Calu3 (cell line): ENCODE results near the gene AVPI1. TPM values are rescaled to one million over a fixed set of nuclear protein-coding genes. Genes with fewer than 3 reads are reported as not detected.
A peak's percentile ranks its signal among the peaks of the same experiment; 100 is the strongest.

Experiments
- BruUV-seq: library from RNA; stranded (reverse); fragments of 400-500 nt; replicated peaks from 2 replicates; lab custom pipeline; 2021; lab: Mats Ljungman, UMichigan
- CTCF ChIA-PET: fragments of 300-600 bp; sonication (Branson Sonifier 250); formaldehyde crosslinking; loops from one replicate; lab custom pipeline; 2022; ENCODE audit warnings: antibody characterized with exemption; lab: Charles Lee
- DNase-seq: peaks from one replicate; pipeline ENCODE4 v3.0.0; 2022
- H3K27ac Mint-ChIP-seq: one replicate; pipeline ENCODE4 v1.8.0; 2022; ENCODE audit warnings: mixed read lengths; ENCODE audit not compliant: unreplicated experiment
- H3K27me3 Mint-ChIP-seq: one replicate; pipeline ENCODE4 v1.8.0; 2022; ENCODE audit warnings: mixed read lengths; ENCODE audit not compliant: unreplicated experiment
- H3K36me3 Mint-ChIP-seq: one replicate; pipeline ENCODE4 v1.8.0; 2022; ENCODE audit warnings: mild to moderate bottlenecking, moderate library complexity, mixed read lengths; ENCODE audit not compliant: insufficient read depth, unreplicated experiment
- H3K4me1 Mint-ChIP-seq: one replicate; pipeline ENCODE4 v1.8.0; 2022; ENCODE audit warnings: mild to moderate bottlenecking, low read depth, mixed read lengths; ENCODE audit not compliant: unreplicated experiment
- H3K4me3 Mint-ChIP-seq: one replicate; pipeline ENCODE4 v1.8.0; 2022; ENCODE audit warnings: mild to moderate bottlenecking, low read depth, moderate library complexity, mixed read lengths; ENCODE audit not compliant: unreplicated experiment
- H3K9me3 Mint-ChIP-seq: one replicate; pipeline ENCODE4 v1.8.0; 2022; ENCODE audit warnings: low read depth, mixed read lengths; ENCODE audit not compliant: unreplicated experiment
- intact Hi-C: fragments of 100-400 bp; cut with micrococcal nuclease; formaldehyde crosslinking; loops from one replicate; pipeline ENCODE4 v1.10.0; 2022; ENCODE audit not compliant: unreplicated experiment
- total RNA-seq: library from RNA; stranded (reverse); gene quantifications from 2 replicates; pipeline ENCODE4 v1.2.3, GENCODE V29; 2022
- TF ChIP-seq, protein P1 (sequence below): fragments of 200-600 bp; IDR thresholded peaks from one replicate; pipeline ENCODE4 v1.8.0; 2022; ENCODE audit warnings: antibody characterized with exemption; ENCODE audit not compliant: unreplicated experiment

Gene AVPI1
- total RNA-seq, 1 experiment from 2014 or later, result 16.9 TPM

DNA sequence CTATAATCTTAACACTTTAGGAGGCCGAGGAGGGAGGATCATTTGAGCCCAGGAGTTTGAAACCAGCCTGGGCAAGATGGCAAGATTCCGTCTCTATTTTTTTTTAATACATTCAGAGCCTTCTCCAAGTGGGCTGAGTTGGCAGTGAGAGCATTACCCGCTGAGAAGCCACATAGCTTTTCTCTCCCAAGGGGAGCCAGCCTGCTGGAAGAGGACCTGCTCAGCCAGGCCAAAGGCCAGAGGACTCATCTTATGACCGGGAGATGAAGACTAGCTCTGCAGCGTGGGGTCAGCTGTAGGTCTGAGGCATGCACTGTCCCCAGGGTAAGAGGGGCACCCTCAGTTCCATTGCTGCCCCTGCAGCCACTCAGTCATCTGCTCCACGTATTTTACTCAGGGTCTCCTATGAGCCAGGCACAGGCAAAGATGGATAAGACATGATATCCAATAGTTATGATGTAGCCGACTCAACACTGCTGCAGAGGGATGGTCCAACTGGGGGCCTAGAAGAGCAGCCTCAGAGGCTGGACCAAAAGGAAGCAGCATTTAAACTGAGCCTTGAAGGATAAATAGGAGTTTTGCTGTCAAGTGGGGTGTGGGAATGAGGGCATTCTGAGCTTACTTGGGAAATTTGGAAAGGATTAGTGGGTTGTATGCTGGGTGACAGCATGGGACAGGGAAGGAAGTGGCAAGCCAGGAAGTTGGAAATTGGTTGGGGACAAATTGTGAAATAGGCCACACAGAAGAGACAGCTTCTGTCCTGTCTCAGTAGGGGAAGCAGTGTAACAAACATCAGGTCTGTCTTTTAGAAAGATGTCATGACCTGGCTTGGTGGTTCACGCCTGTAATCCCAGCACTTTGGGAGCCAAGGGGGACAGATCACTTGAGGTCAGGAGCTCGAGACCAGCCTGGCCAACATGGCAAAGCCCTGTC is 24.9 kb upstream of the AVPI1 start:
- H3K4me3 Mint-ChIP-seq, result peak overlapping the region; percentile 76
- H3K9me3 Mint-ChIP-seq, result no peaks in the 10 kb centered on the region
- no peak overlapping the region for H3K27ac Mint-ChIP-seq
- no peaks in the 10 kb centered on the region for H3K27me3 Mint-ChIP-seq
- DNase-seq, result no peak
- peaks cover 8% of the 10 kb centered on the region for H3K4me1 Mint-ChIP-seq
- TF ChIP-seq, protein P1, sequence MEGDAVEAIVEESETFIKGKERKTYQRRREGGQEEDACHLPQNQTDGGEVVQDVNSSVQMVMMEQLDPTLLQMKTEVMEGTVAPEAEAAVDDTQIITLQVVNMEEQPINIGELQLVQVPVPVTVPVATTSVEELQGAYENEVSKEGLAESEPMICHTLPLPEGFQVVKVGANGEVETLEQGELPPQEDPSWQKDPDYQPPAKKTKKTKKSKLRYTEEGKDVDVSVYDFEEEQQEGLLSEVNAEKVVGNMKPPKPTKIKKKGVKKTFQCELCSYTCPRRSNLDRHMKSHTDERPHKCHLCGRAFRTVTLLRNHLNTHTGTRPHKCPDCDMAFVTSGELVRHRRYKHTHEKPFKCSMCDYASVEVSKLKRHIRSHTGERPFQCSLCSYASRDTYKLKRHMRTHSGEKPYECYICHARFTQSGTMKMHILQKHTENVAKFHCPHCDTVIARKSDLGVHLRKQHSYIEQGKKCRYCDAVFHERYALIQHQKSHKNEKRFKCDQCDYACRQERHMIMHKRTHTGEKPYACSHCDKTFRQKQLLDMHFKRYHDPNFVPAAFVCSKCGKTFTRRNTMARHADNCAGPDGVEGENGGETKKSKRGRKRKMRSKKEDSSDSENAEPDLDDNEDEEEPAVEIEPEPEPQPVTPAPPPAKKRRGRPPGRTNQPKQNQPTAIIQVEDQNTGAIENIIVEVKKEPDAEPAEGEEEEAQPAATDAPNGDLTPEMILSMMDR, result no peak
- intact Hi-C loops, result no loop called here
- CTCF ChIA-PET, result interaction anchor here (0.7 kb wide), 1 partner anchor 19 kb away, joined by 3 read pairs; no protein-coding TSS in a partner anchor
- no TSS peak for BruUV-seq
- H3K36me3 Mint-ChIP-seq, result peaks cover 31% of the 10 kb centered on the region

DNA sequence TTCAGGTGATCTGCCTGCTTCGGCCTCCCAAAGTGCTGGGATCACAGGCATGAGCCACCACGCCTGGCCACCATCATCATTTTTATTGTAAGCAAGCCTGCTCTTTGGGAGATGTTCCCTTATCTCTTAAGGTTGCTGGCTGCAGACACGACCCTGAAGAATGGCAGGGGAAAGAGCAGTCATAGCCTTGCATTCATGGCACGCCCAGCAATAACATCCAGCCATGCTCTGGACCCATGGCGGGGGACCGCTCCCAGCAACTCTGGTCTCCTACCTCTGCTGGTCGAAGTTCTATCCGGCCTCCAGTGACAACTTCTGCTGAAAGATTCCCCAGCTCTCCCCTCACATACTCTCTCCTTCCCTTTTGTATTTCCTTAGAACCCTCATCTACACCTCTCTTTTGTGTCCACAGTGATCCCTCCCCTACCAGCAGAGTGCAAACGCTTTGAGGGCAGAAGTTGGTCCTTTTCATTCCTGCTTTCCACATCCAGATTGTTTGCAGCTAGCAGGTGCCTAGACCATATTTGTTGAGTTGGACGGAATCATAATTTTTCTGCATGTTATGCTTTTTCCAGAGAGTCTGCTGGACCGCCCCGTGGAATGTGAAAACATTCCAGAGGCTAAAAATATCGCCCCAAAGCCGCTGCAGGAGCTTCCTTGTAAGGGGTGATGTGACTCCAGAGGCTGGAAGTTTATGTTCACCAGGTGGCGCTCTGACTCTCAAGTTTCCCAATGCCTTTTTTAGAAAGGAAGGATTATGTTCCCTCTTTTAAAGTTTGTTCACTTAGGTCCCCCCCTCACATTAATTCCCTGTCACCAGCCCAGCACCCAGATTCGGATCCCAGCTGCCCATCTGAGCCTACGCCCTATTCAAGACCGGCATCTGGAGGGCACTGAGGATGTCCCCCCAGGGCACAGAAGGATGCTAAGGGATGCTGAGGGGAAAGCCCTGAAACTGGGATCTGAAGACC is 22.2 kb upstream of the AVPI1 start:
- DNase-seq, result peak; percentile 56
- no peaks in the 10 kb centered on the region for H3K9me3 Mint-ChIP-seq

DNA sequence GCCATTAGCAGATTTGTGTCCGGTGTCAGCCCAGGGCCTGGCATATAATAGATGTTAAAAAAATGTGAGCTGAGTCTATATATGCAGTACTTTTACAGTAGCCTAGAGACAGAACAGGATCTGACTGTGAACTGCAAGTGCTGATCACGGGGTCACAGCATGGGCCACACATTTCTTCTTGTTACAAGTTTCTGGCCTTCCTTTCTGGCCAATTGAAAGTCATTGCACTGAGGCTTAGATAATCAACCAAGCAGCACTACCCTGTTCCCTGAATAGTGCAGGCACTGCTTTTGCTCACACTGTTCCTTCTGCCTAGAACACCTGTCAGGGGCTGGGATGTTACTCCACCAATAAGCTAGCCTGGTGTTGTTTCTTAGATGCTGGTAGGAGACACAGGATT is 21.1 kb upstream of the AVPI1 start:
- Mint-ChIP-seq H3K27me3 (no peaks in the 10 kb centered on the region), H3K4me3 (no peak overlapping the region), H3K27ac (no peak overlapping the region), H3K36me3 (peaks cover 12% of the 10 kb centered on the region), H3K9me3 (no peaks in the 10 kb centered on the region), H3K4me1 (peaks cover 8% of the 10 kb centered on the region)
- DNase-seq, result no peak
- intact Hi-C loops, result no loop called here
- CTCF ChIA-PET, result interaction anchor here (0.6 to 0.7 kb wide), 2 partner anchors 10 to 23 kb away, joined by 4 read pairs; no protein-coding TSS in a partner anchor
- TF ChIP-seq, protein P1, result no peak
- BruUV-seq, result no TSS peak

More for the DNA sequence above, 22.2 kb upstream of the AVPI1 start:
- CTCF ChIA-PET, result interaction anchor here (0.9 to 1.5 kb wide), 8 partner anchors 8 to 33 kb away, joined by 3 to 10 read pairs (median 6); partner anchors contain the start of genes AVPI1 and ZFYVE27
- H3K36me3 Mint-ChIP-seq, result peaks cover 23% of the 10 kb centered on the region
- H3K27ac Mint-ChIP-seq, result no peak overlapping the region
- intact Hi-C loops, result loop anchor here (1.0 kb wide), 1 partner anchor 22 kb away; no protein-coding TSS in a partner anchor
- peaks cover 8% of the 10 kb centered on the region for H3K4me1 Mint-ChIP-seq
- no TSS peak for BruUV-seq
- TF ChIP-seq, protein P1, result peak; percentile 49
- H3K27me3 Mint-ChIP-seq, result no peaks in the 10 kb centered on the region
- no peak overlapping the region for H3K4me3 Mint-ChIP-seq
